KOPT-K1 (cell line): ENCODE data around the gene CSGALNACT2.

Experiments used
- H3K27ac ChIP-seq: fragments of 200-600 bp; sonication (generic); 2 replicates; pipeline ENCODE4 v1.5.1; 2016; ENCODE audit warnings: antibody characterized with exemption, mild to moderate bottlenecking, low read depth, low read length; ENCODE audit not compliant: poor library complexity, severe bottlenecking
- H3K36me3 ChIP-seq: fragments of 200-600 bp; sonication (generic); 2 replicates; pipeline ENCODE4 v1.5.1; 2017; ENCODE audit warnings: antibody characterized with exemption, mild to moderate bottlenecking, low read length, moderate library complexity; ENCODE audit not compliant: insufficient read depth
- H3K9me3 ChIP-seq: fragments of 200-600 bp; sonication (generic); 2 replicates; pipeline ENCODE4 v1.5.1; 2017; ENCODE audit warnings: antibody characterized with exemption, low read length, mild to moderate bottlenecking; ENCODE audit not compliant: insufficient read depth, poor library complexity, severe bottlenecking

The CSGALNACT2 gene

DNA sequence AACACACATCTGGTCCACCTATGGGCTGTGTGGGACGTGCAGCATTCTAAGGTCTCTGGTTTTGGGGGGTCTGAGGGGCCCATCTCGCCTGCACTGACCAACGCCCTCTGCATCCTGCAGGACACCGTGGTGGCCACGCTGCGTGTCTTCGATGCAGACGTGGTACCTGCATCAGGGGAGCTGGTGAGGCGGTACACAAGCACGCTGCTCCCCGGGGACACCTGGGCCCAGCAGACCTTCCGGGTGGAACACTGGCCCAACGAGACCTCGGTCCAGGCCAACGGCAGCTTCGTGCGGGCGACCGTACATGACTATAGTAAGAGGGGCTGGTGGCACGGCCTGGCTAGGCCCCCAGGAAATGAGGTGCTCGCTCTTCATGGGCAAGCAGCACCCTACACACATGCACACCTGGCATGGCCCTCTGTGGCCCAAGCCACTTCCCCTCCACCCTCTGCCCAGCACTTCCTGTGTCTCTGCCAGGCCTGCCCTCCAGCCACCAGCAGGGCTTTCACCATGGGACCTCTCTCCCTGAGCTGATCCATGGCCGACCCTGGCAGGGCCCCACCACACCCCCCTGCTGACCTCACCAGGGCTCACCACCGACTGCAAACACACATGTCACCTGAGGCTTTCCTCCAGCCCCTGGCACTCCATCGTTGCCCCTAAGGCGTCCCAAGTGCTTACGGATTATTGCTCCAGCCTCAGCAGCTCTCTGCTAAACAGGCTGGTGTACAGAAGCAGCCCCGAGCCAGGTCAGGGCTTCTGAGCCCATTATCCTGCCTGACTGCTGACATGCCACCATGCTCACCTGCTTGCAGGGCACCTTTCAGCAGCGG lies 31.8 kb upstream of the CSGALNACT2 start:
- no peak overlapping the region for H3K27ac ChIP-seq
- no peaks in the 10 kb centered on the region for H3K9me3 ChIP-seq
- H3K36me3 ChIP-seq: no peaks in the 10 kb centered on the region

GRCh38 chr10:43108951-43109350 lies 29.3 kb upstream of the CSGALNACT2 start:
- Histone ChIP-seq H3K36me3 (no peaks in the 10 kb centered on the region), H3K27ac (no peak overlapping the region), H3K9me3 (no peaks in the 10 kb centered on the region)

DNA sequence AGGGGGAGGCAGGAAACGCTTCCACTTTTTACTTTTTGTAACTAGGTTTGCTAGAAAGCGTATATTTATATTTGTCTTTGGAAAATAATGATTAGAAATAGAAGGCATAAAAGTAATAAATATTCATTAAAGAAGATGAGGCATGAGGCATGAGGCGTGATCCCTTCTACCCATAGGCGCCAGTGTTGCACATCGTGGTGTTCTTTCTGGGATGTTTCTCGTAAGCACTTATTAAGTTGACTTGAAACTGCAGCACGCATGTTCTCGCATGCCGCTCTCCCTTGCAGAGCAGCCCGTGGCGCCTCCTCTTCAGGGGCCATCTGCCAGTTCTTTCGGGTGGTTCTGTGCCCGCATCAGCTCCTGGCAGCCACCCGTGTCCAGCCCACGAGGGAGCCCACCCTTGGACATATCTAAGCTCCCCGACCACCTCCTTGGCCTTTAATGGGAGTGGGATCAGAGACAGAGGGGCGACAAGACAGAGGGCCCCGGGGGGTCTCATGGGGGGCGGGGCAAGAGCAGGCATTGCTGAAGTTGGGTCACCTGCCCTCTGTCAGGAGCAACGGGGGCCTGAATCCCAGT lies 28.5 kb upstream of the CSGALNACT2 start:
- H3K27ac ChIP-seq: no peak overlapping the region
- no peaks in the 10 kb centered on the region for H3K36me3 ChIP-seq
- no peaks in the 10 kb centered on the region for H3K9me3 ChIP-seq

GRCh38 chr10:43110338-43111071 lies 27.7 kb upstream of the CSGALNACT2 start:
- H3K9me3 ChIP-seq: no peaks in the 10 kb centered on the region
- H3K36me3 ChIP-seq: no peaks in the 10 kb centered on the region
- H3K27ac ChIP-seq: no peak overlapping the region

GRCh38 chr10:43111101-43111500 lies 27.1 kb upstream of the CSGALNACT2 start:
- Histone ChIP-seq H3K9me3 (no peaks in the 10 kb centered on the region), H3K36me3 (no peaks in the 10 kb centered on the region), H3K27ac (no peak overlapping the region)

DNA sequence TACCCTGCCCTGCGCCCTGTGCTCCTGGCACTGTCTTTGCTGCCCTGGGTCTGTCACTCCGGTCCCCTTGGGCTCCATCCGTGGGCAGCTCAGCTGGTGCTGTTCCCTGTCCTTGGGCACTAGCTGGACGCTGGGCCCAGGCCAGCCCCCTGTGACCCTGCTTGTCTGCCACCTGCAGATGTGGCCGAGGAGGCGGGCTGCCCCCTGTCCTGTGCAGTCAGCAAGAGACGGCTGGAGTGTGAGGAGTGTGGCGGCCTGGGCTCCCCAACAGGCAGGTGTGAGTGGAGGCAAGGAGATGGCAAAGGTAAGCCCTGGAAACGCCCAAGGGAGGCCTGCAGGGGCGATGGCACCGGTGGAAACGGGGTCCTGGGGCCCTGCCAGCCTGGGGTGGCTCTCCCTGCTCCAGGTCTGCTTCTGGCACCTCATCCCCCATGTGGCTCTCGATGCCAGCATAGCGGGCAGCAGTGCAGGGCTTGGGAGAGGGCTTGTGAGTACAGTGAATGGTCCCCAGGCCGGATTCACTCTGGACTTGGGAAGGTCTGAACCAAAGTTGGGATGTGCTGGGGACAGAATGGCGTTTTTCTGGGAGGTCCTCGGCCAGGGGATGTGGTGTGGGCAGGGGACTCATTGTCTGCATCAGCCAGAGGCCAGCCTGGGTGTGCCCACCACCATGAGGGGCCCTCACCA lies 26.2 kb upstream of the CSGALNACT2 start:
- Histone ChIP-seq H3K27ac (no peak overlapping the region), H3K36me3 (no peaks in the 10 kb centered on the region), H3K9me3 (no peaks in the 10 kb centered on the region)

DNA sequence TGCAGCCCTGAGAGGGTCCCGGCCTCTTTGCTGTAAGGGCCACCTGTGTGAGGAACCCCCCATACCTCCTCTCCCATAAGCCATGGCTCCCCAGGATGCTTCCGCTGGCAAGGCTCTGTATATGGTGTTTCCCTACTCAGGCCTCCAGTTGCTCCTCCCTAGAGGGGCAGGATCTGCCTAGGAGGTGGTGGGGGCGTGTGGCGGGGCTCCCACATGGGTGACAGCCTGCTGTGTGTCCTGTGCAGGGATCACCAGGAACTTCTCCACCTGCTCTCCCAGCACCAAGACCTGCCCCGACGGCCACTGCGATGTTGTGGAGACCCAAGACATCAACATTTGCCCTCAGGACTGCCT lies 25.7 kb upstream of the CSGALNACT2 start:
- Histone ChIP-seq H3K36me3 (no peaks in the 10 kb centered on the region), H3K27ac (no peak overlapping the region), H3K9me3 (no peaks in the 10 kb centered on the region)

DNA sequence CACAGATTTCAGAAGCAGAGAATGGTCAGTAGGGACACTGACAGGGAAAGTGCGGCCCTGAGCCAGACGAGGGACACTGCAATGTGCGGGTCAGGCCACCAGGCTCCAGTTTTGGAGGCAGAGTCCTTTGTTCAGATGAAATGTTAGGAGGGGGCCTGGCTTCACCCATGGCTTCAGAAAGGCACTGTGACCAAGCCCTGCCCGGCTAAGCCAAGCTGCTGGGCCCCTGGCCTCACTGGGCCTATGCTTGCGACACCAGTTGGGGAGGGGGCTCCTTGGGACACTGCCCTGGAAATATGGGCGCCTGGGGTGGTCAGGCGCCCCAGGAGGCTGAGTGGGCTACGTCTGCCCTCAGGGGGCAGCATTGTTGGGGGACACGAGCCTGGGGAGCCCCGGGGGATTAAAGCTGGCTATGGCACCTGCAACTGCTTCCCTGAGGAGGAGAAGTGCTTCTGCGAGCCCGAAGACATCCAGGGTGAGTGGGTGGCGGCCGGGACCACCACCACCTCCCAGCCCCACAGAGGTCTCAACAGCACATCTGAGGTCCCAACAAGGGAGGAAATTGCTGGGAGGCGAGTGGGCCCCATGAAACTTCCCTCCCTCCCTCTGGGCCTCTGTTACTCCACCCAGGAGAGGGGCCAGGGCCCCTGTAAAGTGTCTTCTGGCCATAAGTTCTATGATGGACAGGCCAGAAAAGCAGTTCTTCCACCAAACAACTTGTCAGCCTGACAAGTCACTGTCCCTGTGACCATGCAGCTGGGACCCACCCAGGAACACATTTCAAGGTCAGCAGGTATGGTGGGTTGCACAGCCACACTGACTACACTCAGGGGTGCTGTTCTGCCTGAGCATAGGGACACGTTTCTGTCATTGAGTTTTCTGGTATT lies 24.8 kb upstream of the CSGALNACT2 start:
- no peaks in the 10 kb centered on the region for H3K36me3 ChIP-seq
- H3K9me3 ChIP-seq: no peaks in the 10 kb centered on the region
- H3K27ac ChIP-seq: no peak overlapping the region

DNA sequence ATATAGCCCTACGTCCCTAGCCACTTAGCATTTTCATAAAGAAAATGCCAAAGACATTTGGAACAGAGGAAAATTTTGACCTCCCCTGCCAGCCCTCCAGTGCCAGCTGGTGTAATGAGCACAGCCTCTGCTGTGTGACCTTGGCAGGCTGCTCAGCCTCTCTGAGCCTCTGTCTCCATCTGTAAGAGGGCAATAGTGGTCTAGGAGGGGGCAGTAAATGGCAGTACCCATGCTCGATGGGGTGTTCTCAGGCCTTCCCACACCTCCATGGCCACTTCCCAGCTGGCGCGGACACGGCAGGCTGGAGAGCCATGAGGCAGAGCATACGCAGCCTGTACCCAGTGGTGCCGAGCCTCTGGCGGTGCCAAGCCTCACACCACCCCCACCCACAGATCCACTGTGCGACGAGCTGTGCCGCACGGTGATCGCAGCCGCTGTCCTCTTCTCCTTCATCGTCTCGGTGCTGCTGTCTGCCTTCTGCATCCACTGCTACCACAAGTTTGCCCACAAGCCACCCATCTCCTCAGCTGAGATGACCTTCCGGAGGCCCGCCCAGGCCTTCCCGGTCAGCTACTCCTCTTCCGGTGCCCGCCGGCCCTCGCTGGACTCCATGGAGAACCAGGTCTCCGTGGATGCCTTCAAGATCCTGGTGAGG lies 24.0 kb upstream of the CSGALNACT2 start:
- Histone ChIP-seq H3K36me3 (no peaks in the 10 kb centered on the region), H3K9me3 (no peaks in the 10 kb centered on the region), H3K27ac (no peak overlapping the region)

DNA sequence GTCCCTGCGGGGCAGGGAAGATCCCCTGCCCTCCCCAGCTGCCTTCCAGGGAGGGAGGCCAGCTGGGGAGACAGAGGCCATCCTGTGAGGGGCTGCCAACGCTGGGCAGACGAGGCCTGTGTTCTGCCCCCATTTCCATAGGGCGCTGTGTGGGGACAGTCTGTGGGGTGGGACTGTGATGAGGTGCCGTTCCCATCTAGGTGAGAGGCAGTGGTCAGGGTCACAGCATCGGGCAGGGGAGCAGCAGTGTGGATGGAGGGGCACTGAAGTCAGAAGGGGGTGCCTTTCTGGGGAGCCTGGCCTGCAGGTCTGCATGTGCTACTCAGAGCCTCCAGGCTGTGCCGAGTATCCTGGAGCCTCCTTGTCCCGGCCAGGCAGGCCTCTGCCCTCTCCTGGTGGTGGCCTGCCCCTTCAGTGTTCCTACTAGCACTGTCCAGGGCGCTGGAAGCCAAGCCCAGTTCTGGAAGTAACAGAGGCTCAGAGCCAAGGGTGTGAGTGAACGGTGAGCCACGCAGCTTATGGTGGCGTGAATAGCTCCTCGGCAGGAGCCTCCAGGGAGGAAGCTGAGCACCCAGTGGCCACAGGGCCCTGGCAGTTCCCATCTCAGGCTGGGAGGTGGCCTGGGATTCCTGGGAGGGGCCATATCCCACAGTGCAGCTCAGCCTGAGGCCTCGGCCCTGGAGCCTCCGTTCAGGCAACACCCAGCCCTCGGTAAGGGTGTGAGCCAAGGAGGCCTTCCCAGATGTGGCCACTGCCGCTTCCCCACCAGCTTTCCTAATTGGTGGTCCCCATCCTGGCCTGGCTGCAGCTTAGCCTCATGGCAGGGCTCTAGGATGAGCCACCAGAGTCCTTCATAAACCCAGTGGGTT lies 23.3 kb upstream of the CSGALNACT2 start:
- Histone ChIP-seq H3K9me3 (no peaks in the 10 kb centered on the region), H3K27ac (no peak overlapping the region), H3K36me3 (no peaks in the 10 kb centered on the region)

GRCh38 chr10:43115881-43116595 lies 22.2 kb upstream of the CSGALNACT2 start:
- H3K9me3 ChIP-seq: no peaks in the 10 kb centered on the region
- no peak overlapping the region for H3K27ac ChIP-seq
- no peaks in the 10 kb centered on the region for H3K36me3 ChIP-seq

GRCh38 chr10:43116596-43116995 lies 21.6 kb upstream of the CSGALNACT2 start:
- no peaks in the 10 kb centered on the region for H3K36me3 ChIP-seq
- no peak overlapping the region for H3K27ac ChIP-seq
- H3K9me3 ChIP-seq: no peaks in the 10 kb centered on the region
